IMR-90 (cell line): ENCODE measurements around the gene RERE. TPM values are rescaled to one million over a fixed set of nuclear protein-coding genes. Genes with fewer than 3 reads are reported as not detected.

Experiments used
- ATAC-seq: fragments of 200-7000 bp; cut with Tn5 transposase; 2 replicates; pipeline ENCODE4 v1.9.1; 2020; ENCODE audit warnings: low read depth, mild to moderate bottlenecking, moderate library complexity
- BruUV-seq: library from RNA; stranded (reverse); fragments of 400-500 nt; replicated peaks from 2 replicates; lab custom pipeline; 2021; lab: Mats Ljungman, UMichigan
- CTCF ChIA-PET: fragments of 300-600 bp; formaldehyde crosslinking; extraction: SDS; loops from one replicate; lab custom pipeline; 2021; ENCODE audit warnings: antibody characterized with exemption; lab: Yijun Ruan, JAX
- POLR2A ChIA-PET: fragments of 300-600 bp; sonication (Branson Sonifier 250); formaldehyde crosslinking; loops from one replicate; lab custom pipeline; 2022; ENCODE audit warnings: antibody characterized with exemption; ENCODE audit not compliant: unreplicated experiment; lab: Charles Lee
- DNase-seq: peaks from one replicate; pipeline ENCODE4 v3.0.0; 2013
- H2AFZ ChIP-seq: replicated peaks from 2 replicates; pipeline ENCODE3; 2013; ENCODE audit warnings: low read length, mild to moderate bottlenecking; ENCODE audit not compliant: poor library complexity
- H2AK5ac ChIP-seq: 2 replicates; pipeline ENCODE4 v1.6.1; 2013; ENCODE audit warnings: low read depth, low read length, inconsistent platforms
- H2AK9ac ChIP-seq: replicated peaks from 2 replicates; pipeline ENCODE3; 2013; ENCODE audit warnings: mild to moderate bottlenecking, low read depth, low read length, moderate library complexity; ENCODE audit not compliant: poor library complexity
- H2BK120ac ChIP-seq: 2 replicates; pipeline ENCODE4 v1.6.1; 2013; ENCODE audit warnings: low read depth, low read length, inconsistent platforms
- H2BK15ac ChIP-seq: 3 replicates; pipeline ENCODE4 v1.6.1; 2013; ENCODE audit warnings: low read depth, low read length, inconsistent platforms
- H2BK20ac ChIP-seq: 2 replicates; pipeline ENCODE4 v1.6.1; 2013; ENCODE audit warnings: low read depth, mild to moderate bottlenecking, inconsistent platforms, low read length, moderate library complexity
- H2BK5ac ChIP-seq: 2 replicates; pipeline ENCODE4 v1.6.1; 2013; ENCODE audit warnings: mild to moderate bottlenecking, low read depth, low read length, inconsistent platforms; ENCODE audit not compliant: poor library complexity, severe bottlenecking
- H3K14ac ChIP-seq: replicated peaks from 2 replicates; pipeline ENCODE4 v1.6.1; 2013; ENCODE audit warnings: low read depth, low read length, inconsistent platforms
- H3K18ac ChIP-seq: 2 replicates; pipeline ENCODE4 v1.6.1; 2013; ENCODE audit warnings: low read depth, low read length, control low read depth
- H3K23ac ChIP-seq: 2 replicates; pipeline ENCODE4 v1.6.1; 2013; ENCODE audit warnings: low read depth, low read length, inconsistent platforms
- H3K27ac ChIP-seq: 2 replicates; pipeline ENCODE4 v1.5.1; 2013; ENCODE audit warnings: mild to moderate bottlenecking, control low read depth, low read length; ENCODE audit not compliant: insufficient read depth
- H3K27me3 ChIP-seq: 2 replicates; pipeline ENCODE4 v1.6.1; 2013; ENCODE audit warnings: low read length; ENCODE audit not compliant: control insufficient read depth, insufficient read depth
- H3K36me3 ChIP-seq: 2 replicates; pipeline ENCODE4 v1.6.1; 2013; ENCODE audit warnings: low read length, mixed read lengths; ENCODE audit not compliant: control insufficient read depth, insufficient read depth
- H3K4ac ChIP-seq: 2 replicates; pipeline ENCODE4 v1.6.1; 2013; ENCODE audit warnings: low read depth, low read length, inconsistent platforms
- H3K4me1 ChIP-seq: 2 replicates; pipeline ENCODE4 v1.6.1; 2013; ENCODE audit warnings: low read length, mixed read lengths; ENCODE audit not compliant: control insufficient read depth, insufficient read depth
- H3K4me2 ChIP-seq: 2 replicates; pipeline ENCODE4 v1.6.1; 2013; ENCODE audit warnings: low read depth, mild to moderate bottlenecking, control low read depth, low read length, moderate library complexity
- H3K4me3 ChIP-seq: 2 replicates; pipeline ENCODE4 v1.5.1; 2013; ENCODE audit warnings: low read depth, mild to moderate bottlenecking, control low read depth, low read length, moderate library complexity; ENCODE audit not compliant: insufficient read depth
- H3K56ac ChIP-seq: 2 replicates; pipeline ENCODE4 v1.6.1; 2013; ENCODE audit warnings: low read length, inconsistent platforms; ENCODE audit not compliant: insufficient read depth; ENCODE audit errors: extremely low read depth
- H3K79me1 ChIP-seq, 2 experiments: 2 replicates each; pipeline ENCODE4 v1.6.1; 2013; ENCODE audit warnings: low read length in 2 of 2, inconsistent platforms in 1 of 2, low read depth in 1 of 2
- H3K9ac ChIP-seq: 2 replicates; pipeline ENCODE4 v1.6.1; 2013; ENCODE audit warnings: low read depth, low read length, control low read depth
- H3K9me1 ChIP-seq: 2 replicates; pipeline ENCODE4 v1.6.1; 2013; ENCODE audit warnings: low read length, inconsistent platforms; ENCODE audit not compliant: insufficient read depth
- H3K9me3 ChIP-seq: 2 replicates; pipeline ENCODE4 v1.6.1; 2013; ENCODE audit warnings: low read length; ENCODE audit not compliant: control insufficient read depth, insufficient read depth
- H4K20me1 ChIP-seq: 2 replicates; pipeline ENCODE4 v1.6.1; 2013; ENCODE audit warnings: low read length, inconsistent platforms; ENCODE audit not compliant: insufficient read depth
- H4K5ac ChIP-seq: 2 replicates; pipeline ENCODE4 v1.6.1; 2013; ENCODE audit warnings: mild to moderate bottlenecking, low read depth, low read length, control low read depth
- H4K8ac ChIP-seq, 2 experiments: 2 replicates each; pipeline ENCODE4 v1.6.1; 2013; ENCODE audit warnings: low read depth in 2 of 2, low read length in 2 of 2, control low read depth in 1 of 2, inconsistent platforms in 1 of 2
- H4K91ac ChIP-seq: 2 replicates; pipeline ENCODE4 v1.6.1; 2013; ENCODE audit warnings: low read depth, low read length, inconsistent platforms; ENCODE audit not compliant: insufficient read depth
- BHLHE40 ChIP-seq: fragments of 150-350 bp; IDR thresholded peaks from 2 replicates; pipeline ENCODE4 v1.6.1; 2016; ENCODE audit warnings: mild to moderate bottlenecking, low read depth, low read length
- CEBPB ChIP-seq: IDR thresholded peaks from 2 replicates; pipeline ENCODE4 v1.6.1; 2012; ENCODE audit warnings: low read depth, low read length, improper control_type of control experiment
- CHD1 ChIP-seq: IDR thresholded peaks from 2 replicates; pipeline ENCODE4 v1.6.1; 2012; ENCODE audit warnings: low read depth, low read length, improper control_type of control experiment
- FOS ChIP-seq: fragments of 150-350 bp; IDR thresholded peaks from 2 replicates; pipeline ENCODE4 v1.6.1; 2016; ENCODE audit warnings: low read depth, low read length
- MAFK ChIP-seq: IDR thresholded peaks from 2 replicates; pipeline ENCODE4 v1.6.1; 2012; ENCODE audit warnings: low read depth, low read length, improper control_type of control experiment
- MAZ ChIP-seq: IDR thresholded peaks from 2 replicates; pipeline ENCODE4 v1.6.1; 2012; ENCODE audit warnings: low read depth, mild to moderate bottlenecking, low read length, improper control_type of control experiment, moderate library complexity, borderline replicate concordance
- MXI1 ChIP-seq: IDR thresholded peaks from 2 replicates; pipeline ENCODE4 v1.6.1; 2012; ENCODE audit warnings: low read depth, mild to moderate bottlenecking, low read length, moderate library complexity, borderline replicate concordance
- NFE2L2 ChIP-seq: fragments of 150-350 bp; IDR thresholded peaks from 2 replicates; pipeline ENCODE4 v1.6.1; 2016; ENCODE audit warnings: low read depth, mild to moderate bottlenecking, low read length
- POLR2A ChIP-seq: IDR thresholded peaks from 2 replicates; pipeline ENCODE4 v1.6.1; 2012; ENCODE audit warnings: mild to moderate bottlenecking, low read depth, low read length
- RAD21 ChIP-seq: IDR thresholded peaks from 2 replicates; pipeline ENCODE4 v1.6.1; 2012; ENCODE audit warnings: low read length, improper control_type of control experiment
- RCOR1 ChIP-seq: IDR thresholded peaks from 2 replicates; pipeline ENCODE4 v1.6.1; 2012; ENCODE audit warnings: mild to moderate bottlenecking, low read length, improper control_type of control experiment; ENCODE audit not compliant: insufficient replicate concordance
- RFX5 ChIP-seq: IDR thresholded peaks from 2 replicates; pipeline ENCODE4 v1.8.0; 2012; ENCODE audit warnings: low read depth, mild to moderate bottlenecking, low read length, moderate library complexity
- SMC3 ChIP-seq: fragments of 150-350 bp; IDR thresholded peaks from 2 replicates; pipeline ENCODE4 v1.6.1; 2016; ENCODE audit warnings: low read depth, mild to moderate bottlenecking, antibody characterized with exemption, low read length, moderate library complexity
- WGBS, 2 experiments: methylation state at CpG; one replicate each; pipeline versions ENCODE4 v1.1.5 to v1.1.7; 2013; ENCODE audit warnings: missing lambda C conversion rate in 2 of 2; ENCODE audit not compliant: insufficient read length in 1 of 2; ENCODE audit errors: extremely low coverage in 2 of 2; 5-methylcytosine and 5-hydroxymethylcytosine counted together
- dilution Hi-C: fragments of 300-500 bp; cut with HindIII; formaldehyde crosslinking; loops from one replicate; pipeline ENCODE4 v1.14.3; 2018; ENCODE audit warnings: low sequenced_read_pairs; ENCODE audit not compliant: unreplicated experiment
- in situ Hi-C: fragments of 300-500 bp; cut with MboI; formaldehyde crosslinking; loops from 3 replicates; pipeline ENCODE4 v1.14.3; 2019; ENCODE audit warnings: low sequenced_read_pairs, inconsistent platforms, mixed read lengths
- intact Hi-C: fragments of 100-400 bp; cut with micrococcal nuclease; formaldehyde crosslinking; loops from 2 replicates; pipeline ENCODE4 v1.10.0; 2022
- polyA plus RNA-seq, 3 experiments: library from polyadenylated mRNA; depleted of rRNA; stranded (reverse); fragments of >200 nt; gene quantifications; 2 replicates each; pipeline ENCODE4 v1.2.3, GENCODE V29; 2012; ENCODE audit warnings: low replicate concordance in 1 of 3
- total RNA-seq: library from RNA; depleted of rRNA; stranded (reverse); fragments of >200 nt; gene quantifications from 2 replicates; pipeline ENCODE4 v1.2.3, GENCODE V29; 2012
- TF ChIP-seq, protein P1 (sequence below): fragments of 150-350 bp; IDR thresholded peaks from 2 replicates; pipeline ENCODE4 v1.6.1; 2016; ENCODE audit warnings: low read depth, mild to moderate bottlenecking, low read length, moderate library complexity, borderline replicate concordance
- TF ChIP-seq, protein P2 (sequence below): fragments of 150-350 bp; IDR thresholded peaks from 2 replicates; pipeline ENCODE4 v1.6.1; 2017; ENCODE audit warnings: mild to moderate bottlenecking, antibody characterized with exemption, low read length, low read depth
- TF ChIP-seq, protein P3 (sequence below): conservative IDR thresholded peaks from 2 replicates; pipeline ENCODE4 v1.5.1; 2012; ENCODE audit warnings: mild to moderate bottlenecking, low read depth, low read length, improper control_type of control experiment

Gene RERE
- total and polyA plus RNA-seq, 2 of the 4 experiments (the other 2 are of a cell fraction) = 11.5 to 25.1 TPM

- Histone ChIP-seq H3K56ac (no peak overlapping the region), H2BK20ac (no peak overlapping the region), H3K4ac (no peak overlapping the region), H3K9ac (no peak overlapping the region), H3K79me1 (peaks cover 37 to 80% of the 10 kb centered on the region in 2 experiments), H3K4me2 (no peak overlapping the region), H2BK120ac (no peak overlapping the region), H4K8ac (no peak overlapping the region), H2AK5ac (no peak overlapping the region), H3K9me3 (no peaks in the 10 kb centered on the region), H3K27ac (no peak overlapping the region), H3K23ac (no peak overlapping the region), H3K14ac (no peak overlapping the region), H3K27me3 (no peaks in the 10 kb centered on the region), H4K5ac (no peak overlapping the region), H3K36me3 (no peaks in the 10 kb centered on the region), H2BK15ac (no peak overlapping the region), H4K91ac (no peak overlapping the region), H3K4me3 (no peak overlapping the region), H4K20me1 (peaks cover 21% of the 10 kb centered on the region; the same call in 1 of the 2 replicates), H3K18ac (no peak overlapping the region), H2AK9ac (no peak overlapping the region), H3K4me1 (peaks cover 13% of the 10 kb centered on the region), H3K9me1 (peaks cover 18% of the 10 kb centered on the region; the same call in 1 of the 2 replicates), H2BK5ac (no peak overlapping the region), H2AFZ (no peak overlapping the region)
- ChIA-PET POLR2A (no interaction called here), CTCF (no interaction called here)
- no peak for ATAC-seq
- intact Hi-C loops = no loop called here
- no TSS peak for BruUV-seq
- WGBS, 2 experiments = 100% methylated on average over 1 of the region's 5 CpGs; no CpG with 5 or more reads in 1 of the 2 experiments
- no peak for DNase-seq
- TF ChIP-seq MAFK = no peak
- no peak for TF ChIP-seq MAZ
- TF ChIP-seq RCOR1 = no peak
- TF ChIP-seq, protein P1, sequence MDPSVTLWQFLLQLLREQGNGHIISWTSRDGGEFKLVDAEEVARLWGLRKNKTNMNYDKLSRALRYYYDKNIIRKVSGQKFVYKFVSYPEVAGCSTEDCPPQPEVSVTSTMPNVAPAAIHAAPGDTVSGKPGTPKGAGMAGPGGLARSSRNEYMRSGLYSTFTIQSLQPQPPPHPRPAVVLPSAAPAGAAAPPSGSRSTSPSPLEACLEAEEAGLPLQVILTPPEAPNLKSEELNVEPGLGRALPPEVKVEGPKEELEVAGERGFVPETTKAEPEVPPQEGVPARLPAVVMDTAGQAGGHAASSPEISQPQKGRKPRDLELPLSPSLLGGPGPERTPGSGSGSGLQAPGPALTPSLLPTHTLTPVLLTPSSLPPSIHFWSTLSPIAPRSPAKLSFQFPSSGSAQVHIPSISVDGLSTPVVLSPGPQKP = no peak
- TF ChIP-seq, protein P2, sequence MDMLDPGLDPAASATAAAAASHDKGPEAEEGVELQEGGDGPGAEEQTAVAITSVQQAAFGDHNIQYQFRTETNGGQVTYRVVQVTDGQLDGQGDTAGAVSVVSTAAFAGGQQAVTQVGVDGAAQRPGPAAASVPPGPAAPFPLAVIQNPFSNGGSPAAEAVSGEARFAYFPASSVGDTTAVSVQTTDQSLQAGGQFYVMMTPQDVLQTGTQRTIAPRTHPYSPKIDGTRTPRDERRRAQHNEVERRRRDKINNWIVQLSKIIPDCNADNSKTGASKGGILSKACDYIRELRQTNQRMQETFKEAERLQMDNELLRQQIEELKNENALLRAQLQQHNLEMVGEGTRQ = no peak
- no peak for TF ChIP-seq BHLHE40
- no peak for TF ChIP-seq CHD1
- TF ChIP-seq FOS = no peak
- TF ChIP-seq, protein P3, sequence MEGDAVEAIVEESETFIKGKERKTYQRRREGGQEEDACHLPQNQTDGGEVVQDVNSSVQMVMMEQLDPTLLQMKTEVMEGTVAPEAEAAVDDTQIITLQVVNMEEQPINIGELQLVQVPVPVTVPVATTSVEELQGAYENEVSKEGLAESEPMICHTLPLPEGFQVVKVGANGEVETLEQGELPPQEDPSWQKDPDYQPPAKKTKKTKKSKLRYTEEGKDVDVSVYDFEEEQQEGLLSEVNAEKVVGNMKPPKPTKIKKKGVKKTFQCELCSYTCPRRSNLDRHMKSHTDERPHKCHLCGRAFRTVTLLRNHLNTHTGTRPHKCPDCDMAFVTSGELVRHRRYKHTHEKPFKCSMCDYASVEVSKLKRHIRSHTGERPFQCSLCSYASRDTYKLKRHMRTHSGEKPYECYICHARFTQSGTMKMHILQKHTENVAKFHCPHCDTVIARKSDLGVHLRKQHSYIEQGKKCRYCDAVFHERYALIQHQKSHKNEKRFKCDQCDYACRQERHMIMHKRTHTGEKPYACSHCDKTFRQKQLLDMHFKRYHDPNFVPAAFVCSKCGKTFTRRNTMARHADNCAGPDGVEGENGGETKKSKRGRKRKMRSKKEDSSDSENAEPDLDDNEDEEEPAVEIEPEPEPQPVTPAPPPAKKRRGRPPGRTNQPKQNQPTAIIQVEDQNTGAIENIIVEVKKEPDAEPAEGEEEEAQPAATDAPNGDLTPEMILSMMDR = no peak
- no peak for TF ChIP-seq CEBPB
- TF ChIP-seq SMC3 = no peak
- no peak for TF ChIP-seq NFE2L2
- TF ChIP-seq RAD21 = no peak
- no peak for TF ChIP-seq MXI1
- no peak for TF ChIP-seq RFX5
- TF ChIP-seq POLR2A = no peak
- dilution Hi-C loops = no loop called here
- in situ Hi-C loops = no loop called here
These were observed 389.0 kb downstream of the RERE start for GRCh38 chr1:8428441-8428840.
